GM18867 (cell line): ENCODE data around the gene PTPN4.

ENCODE experiments used
- ATAC-seq: cut with Tn5 transposase; IDR thresholded peaks from one replicate; pipeline ENCODE4 v1.9.1; 2021; ENCODE audit warnings: mild to moderate bottlenecking, moderate library complexity; ENCODE audit not compliant: unreplicated experiment

The PTPN4 gene

DNA sequence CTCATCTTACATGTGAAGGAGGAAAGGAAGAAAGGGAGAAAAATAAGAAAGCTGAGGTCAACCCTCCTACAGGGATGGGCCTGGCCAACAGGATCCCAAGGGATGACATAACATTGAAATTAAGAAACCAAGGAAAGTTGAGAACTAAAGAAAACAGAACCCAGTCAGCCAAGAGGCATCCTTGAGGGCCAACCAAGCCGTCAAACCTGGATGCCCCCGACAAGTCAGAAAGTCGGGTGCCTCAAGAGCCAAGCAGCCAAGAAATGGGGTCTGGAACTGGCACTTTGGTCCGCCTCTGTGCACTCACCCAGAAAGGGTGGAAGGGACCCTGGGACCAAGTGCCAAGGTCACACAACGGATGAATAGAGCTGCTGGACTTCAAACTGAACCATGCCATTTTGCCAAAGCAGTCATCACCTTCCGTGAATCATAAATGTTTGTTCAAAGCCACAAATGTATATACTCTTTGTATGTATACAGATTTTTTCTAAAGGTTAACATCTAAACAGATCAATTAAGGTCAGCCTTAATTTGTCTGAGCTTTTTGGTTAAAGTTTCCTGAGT lies 27.0 kb upstream of the PTPN4 start:
- ATAC-seq: no peak

DNA sequence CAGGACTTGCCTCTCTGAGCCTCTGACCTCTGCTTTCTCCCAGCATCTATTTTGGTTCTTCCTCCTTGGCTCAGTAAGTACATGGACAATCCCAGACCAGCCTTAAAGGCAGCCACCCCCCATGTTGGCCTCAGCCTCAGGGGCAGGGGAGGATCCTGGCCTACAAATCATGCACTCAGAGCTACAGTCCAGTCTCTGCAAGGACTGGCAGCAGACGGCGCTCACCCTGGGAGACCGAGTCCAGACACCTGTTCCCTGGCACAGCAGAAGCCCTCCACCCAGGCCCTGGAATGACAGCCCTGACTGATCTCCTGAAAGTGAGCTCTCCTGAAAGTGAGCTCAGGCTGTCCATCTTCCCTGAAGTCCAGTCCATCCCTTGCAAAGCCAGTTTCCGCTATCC lies 25.7 kb upstream of the PTPN4 start:
- no peak for ATAC-seq

DNA sequence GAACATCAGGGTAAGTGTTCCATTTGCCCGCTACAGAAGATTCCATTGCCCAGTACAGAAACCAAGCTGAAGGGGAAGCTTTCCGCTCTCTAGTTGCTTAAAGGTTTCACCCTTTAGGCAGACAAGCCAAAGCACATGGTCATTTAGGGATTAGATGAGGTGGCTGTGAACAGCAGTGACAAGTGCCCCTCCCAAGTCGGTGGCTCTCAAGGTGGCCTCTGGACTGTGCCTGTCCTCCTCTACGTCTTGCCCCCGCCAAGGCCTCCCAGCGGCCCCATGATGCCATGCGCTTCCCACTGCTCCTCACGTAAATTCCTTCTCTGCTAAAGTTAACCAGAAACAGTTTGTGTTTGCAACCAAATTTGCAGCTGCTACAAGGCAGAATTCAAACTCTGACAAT lies 24.2 kb upstream of the PTPN4 start:
- ATAC-seq: no peak

- no peak for ATAC-seq
Measured at GRCh38 chr2:119736021-119736420, 23.7 kb upstream of the PTPN4 start.

- ATAC-seq: no peak
Measured at GRCh38 chr2:119739580-119740255, 20.0 kb upstream of the PTPN4 start.

DNA sequence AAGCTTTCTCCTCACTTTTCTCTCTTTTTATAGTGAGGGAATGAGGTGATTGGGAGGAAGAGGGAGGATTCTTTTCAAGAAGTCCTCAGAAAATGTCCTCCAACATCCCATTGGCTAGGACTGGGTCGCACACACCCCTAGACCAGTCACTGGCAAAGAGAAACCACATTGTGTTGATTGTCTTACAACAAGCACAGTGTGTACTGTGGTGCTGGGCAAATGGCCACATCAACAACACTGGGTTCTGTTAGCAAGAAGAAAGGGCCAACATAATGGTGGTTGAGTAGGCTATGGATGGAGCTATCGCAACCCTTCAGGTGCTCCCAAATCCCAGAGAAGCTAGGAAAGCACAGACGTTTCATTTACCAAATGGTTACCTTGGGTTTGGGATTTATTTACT lies 18.7 kb upstream of the PTPN4 start:
- no peak for ATAC-seq

- no peak for ATAC-seq
Measured at GRCh38 chr2:119741868-119742267, 17.9 kb upstream of the PTPN4 start.

- no peak for ATAC-seq
Measured at GRCh38 chr2:119744335-119744939, 15.3 kb upstream of the PTPN4 start.

DNA sequence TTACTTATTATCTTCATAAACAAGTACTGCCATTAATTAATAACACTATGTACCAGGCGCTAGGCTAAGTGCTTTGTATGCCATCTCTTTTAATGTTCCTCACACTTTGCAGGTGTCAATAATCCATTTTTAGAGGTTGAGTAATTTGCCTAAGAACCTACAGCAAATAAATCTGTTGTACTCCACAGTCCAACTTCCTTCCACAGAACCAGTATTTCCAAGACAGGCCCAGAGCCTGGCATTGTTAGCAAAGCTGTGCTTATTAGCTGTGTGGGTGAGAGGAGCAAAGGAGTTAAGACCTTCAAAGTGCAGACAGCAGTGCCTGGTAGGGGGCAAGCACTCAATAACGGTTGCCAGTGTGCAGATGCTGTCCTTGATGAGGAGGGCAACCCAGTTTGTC lies 14.2 kb upstream of the PTPN4 start:
- ATAC-seq: no peak

DNA sequence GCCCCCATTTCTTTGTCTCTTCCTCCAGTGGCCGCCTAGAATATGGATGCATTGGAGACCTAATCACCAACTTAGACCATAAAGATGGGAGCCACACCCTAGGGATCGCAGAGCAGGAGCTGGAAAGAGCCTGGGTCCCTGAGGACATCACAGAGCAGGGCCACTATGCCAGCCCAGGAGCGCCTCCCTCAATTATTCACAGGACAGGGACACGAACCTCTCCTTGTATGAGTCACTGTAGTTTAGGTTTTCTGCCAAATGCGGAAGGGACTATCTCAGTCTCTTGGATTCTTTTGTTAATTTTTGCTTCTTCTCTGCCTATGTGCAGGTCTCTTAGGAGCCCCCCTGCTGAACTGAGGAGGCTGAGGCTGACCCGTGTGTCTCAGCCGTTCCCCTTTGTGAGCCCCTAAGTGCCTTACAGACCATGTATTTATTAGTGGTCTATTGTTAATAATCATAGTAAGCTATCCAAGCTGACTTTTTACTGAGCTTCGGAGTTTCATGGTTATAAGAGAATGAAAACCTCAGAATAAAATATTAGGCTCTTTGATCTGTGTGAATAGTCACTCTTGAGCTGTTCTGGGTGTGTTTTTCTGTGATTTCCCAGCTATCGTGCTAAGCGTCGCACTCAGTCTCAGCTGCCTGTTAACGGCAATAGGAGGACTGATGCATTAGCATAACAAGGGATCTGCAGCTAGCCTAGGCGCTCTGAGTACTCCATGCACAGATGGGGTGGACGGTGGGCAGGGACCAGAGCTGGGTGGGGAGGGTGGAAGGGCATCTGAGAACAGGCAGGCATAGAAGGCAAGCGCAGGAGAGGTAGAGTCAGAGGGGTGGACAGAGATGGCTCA lies 12.7 kb upstream of the PTPN4 start:
- ATAC-seq: no peak

DNA sequence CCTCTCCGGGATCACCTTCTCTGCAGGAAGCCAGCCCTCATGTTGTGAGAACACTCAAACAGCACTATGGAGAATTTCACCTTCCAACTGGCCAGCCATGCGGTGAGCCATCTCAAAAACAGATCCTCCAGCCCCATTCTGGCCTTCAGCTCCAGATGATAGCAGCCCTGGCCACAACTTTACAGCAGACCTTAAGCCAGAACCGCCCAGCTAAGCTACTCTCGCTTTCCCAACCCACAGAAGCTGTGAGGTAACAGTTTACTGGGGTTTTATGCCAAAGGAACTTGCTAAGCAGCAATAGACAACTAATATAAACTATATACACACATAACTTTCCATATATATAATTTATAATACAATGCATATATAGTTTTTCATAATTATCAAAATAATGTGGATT lies 11.6 kb upstream of the PTPN4 start:
- ATAC-seq: no peak

- ATAC-seq: no peak
Measured at GRCh38 chr2:119749477-119750012, 10.2 kb upstream of the PTPN4 start.

DNA sequence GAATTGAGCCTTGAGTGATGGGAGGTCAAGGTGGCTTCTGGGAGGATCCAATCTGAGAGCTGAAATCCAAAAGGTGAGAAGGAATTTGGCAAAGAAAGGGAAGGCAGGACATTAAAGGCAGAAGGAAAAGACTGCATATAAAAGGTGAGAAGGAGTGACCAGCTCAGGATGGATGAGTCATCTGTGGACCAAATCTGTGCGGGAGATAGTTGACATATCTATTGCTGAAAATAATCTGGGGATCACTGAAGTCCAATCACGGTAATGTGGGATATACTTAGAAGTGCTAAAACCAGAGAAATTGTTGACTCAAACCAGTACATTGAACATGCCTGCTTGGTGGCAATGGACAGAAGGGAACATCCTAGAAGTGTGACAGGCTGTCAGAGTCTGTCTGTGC lies 8.0 kb upstream of the PTPN4 start:
- ATAC-seq: no peak

- ATAC-seq: peak; percentile 69
Measured at GRCh38 chr2:119753041-119753929, 6.4 kb upstream of the PTPN4 start.

- ATAC-seq: no peak
Measured at GRCh38 chr2:119753930-119754321, 5.8 kb upstream of the PTPN4 start.

- ATAC-seq: no peak
Measured at GRCh38 chr2:119755906-119756305, 3.8 kb upstream of the PTPN4 start.

GRCh38 chr2:119756837-119757236 lies 2.9 kb upstream of the PTPN4 start:
- no peak for ATAC-seq

- no peak for ATAC-seq
Measured at GRCh38 chr2:119758881-119759450, 756 bp upstream of the PTPN4 start.

DNA sequence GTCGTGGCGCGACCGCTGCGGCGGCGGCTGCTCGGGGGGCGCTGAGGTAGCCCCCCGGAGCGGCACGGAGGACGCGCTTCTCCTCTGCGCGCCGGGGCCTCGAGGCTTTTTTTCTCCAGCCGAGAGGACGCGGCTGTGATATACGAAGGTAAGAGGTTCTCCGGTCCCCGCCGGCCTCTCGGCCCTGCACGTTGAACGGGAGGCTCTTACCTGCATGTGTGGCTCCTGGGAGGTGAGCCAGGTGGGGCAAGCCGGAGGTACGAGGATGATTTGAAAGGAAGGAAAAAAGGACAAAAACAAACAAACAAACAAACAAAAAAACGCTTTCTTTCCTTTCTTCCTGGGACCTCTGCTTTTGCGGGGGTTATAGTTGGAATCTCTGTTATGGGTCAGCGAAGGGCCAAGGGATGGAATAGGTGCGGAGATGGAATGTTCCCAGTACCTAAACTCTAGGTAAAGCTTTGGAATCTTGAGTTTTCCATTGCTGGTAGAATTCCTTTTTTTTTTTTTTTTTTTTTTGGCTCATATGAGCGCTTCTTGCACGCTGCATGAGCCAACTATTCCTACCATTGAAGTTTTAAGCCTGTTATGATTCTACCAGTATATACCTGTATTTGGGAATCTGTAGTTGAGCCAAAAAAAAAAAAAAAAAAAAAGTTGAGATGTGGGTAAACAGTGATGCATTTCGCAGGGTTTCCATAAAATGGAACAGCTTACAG lies 674 bp downstream of the PTPN4 start:
- ATAC-seq: peak; percentile 19

- no peak for ATAC-seq
Measured at GRCh38 chr2:119760956-119761275, 1.2 kb downstream of the PTPN4 start.
